Retinal pigment epithelial cell (primary cell): ENCODE measurements around the gene COG5.
"Not testable (repeated sequence)": the region's sequence is repeated elsewhere in the genome, so short reads cannot be mapped to it uniquely, and the experiment has no call there.

Experiments used
- DNase-seq: peaks from one replicate; pipeline ENCODE4 v3.0.0-alpha.2; 2010; ENCODE audit warnings: low read depth
- H3K4me3 ChIP-seq: 2 replicates; pipeline ENCODE4 v1.5.1; 2011; ENCODE audit warnings: mild to moderate bottlenecking, low read length, control low read depth, moderate library complexity
- TF ChIP-seq, protein P1 (sequence below): conservative IDR thresholded peaks from 2 replicates; pipeline ENCODE4 v1.5.1; 2011; ENCODE audit warnings: low read depth, low read length, control low read depth, inconsistent platforms

COG5 gene

DNA sequence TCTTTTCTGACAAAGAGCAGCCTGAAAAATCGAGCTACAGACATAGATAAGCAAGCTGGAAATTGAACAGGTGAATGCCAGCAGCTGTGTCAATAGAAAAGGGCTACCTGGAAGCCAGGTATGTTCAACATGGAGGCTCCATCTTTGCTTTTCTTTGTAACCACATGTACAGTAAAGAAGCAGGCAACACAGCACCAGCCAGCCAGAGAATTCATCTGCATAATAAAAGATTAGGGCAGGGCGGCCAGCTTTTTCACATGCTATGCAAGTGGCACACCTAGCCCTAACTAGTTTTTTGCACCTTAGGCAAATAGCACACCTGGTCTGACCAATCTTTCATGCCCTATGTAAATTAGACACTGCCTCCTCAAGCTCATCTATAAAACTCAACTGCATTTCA lies 25.7 kb downstream of the COG5 start:
- TF ChIP-seq, protein P1, sequence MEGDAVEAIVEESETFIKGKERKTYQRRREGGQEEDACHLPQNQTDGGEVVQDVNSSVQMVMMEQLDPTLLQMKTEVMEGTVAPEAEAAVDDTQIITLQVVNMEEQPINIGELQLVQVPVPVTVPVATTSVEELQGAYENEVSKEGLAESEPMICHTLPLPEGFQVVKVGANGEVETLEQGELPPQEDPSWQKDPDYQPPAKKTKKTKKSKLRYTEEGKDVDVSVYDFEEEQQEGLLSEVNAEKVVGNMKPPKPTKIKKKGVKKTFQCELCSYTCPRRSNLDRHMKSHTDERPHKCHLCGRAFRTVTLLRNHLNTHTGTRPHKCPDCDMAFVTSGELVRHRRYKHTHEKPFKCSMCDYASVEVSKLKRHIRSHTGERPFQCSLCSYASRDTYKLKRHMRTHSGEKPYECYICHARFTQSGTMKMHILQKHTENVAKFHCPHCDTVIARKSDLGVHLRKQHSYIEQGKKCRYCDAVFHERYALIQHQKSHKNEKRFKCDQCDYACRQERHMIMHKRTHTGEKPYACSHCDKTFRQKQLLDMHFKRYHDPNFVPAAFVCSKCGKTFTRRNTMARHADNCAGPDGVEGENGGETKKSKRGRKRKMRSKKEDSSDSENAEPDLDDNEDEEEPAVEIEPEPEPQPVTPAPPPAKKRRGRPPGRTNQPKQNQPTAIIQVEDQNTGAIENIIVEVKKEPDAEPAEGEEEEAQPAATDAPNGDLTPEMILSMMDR: no peak
- no peak overlapping the region for H3K4me3 ChIP-seq
- no peak for DNase-seq

DNA sequence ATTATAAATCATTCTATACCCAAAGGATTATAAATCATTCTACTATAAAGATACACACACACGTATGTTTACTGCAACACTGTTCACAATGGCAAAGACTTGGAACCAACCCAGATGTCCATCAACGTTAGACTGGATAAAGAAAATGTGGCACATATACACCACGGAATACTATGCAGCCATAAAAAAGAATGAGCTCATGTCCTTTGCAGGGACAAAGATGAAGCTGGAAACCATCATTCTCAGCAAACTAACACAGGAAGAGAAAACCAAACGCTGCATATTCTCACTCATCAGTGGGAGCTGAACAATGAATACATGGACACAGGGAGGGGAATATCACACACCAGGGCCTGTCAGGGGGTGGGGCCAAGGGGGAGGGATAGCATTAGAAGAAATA lies 26.5 kb downstream of the COG5 start:
- not testable (repeated sequence) for H3K4me3 ChIP-seq, DNase-seq

DNA sequence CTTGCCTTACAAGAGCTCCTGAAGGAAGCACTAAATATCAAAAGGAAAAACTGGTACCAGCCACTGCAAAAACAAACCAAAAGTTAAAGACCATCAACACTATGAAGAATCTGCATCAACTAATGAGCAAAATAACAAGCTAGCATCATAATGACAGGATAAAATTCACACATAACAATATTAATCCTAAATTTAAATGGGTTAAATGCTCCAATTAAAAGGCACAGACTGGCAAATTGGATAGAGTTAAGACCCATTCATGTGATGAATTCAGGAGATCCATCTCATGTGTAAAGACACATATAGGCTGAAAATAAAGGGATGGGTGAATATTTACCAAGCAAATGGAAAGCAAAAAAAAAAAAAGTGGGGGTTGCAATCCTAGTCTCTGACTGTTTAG lies 29.6 kb downstream of the COG5 start:
- TF ChIP-seq, protein P1: no peak
- DNase-seq: no peak
- H3K4me3 ChIP-seq: no peak overlapping the region

DNA sequence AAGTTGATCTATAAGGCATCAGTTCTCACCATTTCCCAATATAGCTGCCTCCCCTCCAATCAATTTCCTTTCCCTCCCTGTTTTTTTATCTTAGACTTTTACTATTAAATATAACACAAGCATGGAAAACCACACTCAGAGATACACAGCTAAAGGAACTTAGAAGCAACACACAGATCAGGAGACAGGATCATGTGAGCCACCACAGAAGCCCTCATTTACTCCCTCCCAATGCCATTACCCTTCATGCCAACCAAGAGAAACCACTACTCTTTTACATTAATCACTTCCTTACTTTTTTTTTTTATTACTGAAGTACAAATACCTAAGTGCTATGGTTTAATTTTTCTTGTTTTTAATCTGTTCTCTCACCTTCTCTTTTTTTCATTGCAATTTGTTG lies 33.0 kb downstream of the COG5 start:
- H3K4me3 ChIP-seq: no peak overlapping the region
- DNase-seq: no peak
- TF ChIP-seq, protein P1: no peak

DNA sequence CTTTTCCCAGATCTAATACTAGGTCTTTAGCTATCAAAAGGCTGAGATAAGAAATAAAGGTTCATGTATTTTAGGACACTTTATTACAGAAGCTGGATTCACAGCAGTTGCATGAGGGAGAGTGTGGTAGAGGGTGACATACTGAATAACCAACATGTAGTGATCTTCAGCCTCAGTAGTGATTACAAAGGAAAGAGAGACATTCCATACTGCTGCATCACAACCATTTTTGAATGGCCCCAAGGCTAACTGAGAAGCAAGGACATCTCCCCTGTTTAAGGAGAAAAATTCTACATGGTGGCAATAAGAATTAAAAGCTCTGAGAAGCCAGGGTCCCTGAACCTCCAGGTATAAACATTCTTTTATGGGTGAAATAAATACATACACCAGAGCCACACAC lies 35.3 kb downstream of the COG5 start:
- TF ChIP-seq, protein P1: no peak
- H3K4me3 ChIP-seq: no peak overlapping the region
- DNase-seq: no peak

DNA sequence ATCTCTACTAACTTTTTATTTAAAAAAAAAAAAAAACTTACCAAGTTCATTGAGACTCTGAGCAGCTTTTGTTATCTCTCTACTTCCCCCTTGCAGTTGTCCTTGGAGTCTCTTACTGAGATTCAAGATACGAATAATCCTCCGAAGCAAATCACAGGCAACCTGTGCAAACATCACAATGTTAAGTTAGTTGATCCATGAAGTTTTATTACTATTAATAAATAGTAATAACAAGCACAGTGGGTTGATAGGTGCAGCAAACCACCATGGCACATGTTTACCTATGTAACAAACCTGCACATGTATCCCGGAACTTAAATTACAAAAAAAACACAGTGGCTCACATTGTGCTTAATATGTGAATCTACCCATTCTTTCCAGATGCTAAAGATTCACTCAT lies 36.5 kb downstream of the COG5 start:
- no peak for DNase-seq
- H3K4me3 ChIP-seq: no peak overlapping the region

DNA sequence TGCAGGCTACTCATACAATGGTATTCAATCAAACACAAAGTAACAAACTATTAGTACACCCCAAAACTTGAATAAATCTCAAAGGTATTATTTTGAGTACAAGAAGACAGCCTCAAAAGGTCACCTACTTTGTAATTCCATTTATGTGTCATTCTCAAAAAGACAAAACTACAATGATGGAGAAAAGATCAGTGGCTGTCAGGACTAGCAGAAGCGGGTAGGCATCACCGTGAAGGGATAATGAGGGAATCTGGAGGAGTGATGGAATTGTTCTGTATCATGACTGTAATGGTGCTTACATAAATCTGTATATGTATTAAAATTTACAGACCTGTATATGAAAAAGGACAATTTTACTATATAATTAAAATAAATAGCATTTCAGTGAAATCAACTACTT lies 37.0 kb downstream of the COG5 start:
- H3K4me3 ChIP-seq: no peak overlapping the region
- no peak for DNase-seq
- TF ChIP-seq, protein P1: no peak

More for the DNA sequence above, 36.5 kb downstream of the COG5 start:
- TF ChIP-seq, protein P1: no peak
